Fibroblast of mammary gland (primary cell): ENCODE data around the gene ABHD8.

Source experiments
- DNase-seq: peaks from one replicate; pipeline ENCODE4 v3.0.0-alpha.2; 2010; ENCODE audit warnings: low read depth
- H3K4me3 ChIP-seq: 2 replicates; pipeline ENCODE4 v1.5.1; 2011; ENCODE audit warnings: low read depth, mild to moderate bottlenecking, low read length, moderate library complexity; ENCODE audit not compliant: control insufficient read depth
- TF ChIP-seq, protein P1 (sequence below): conservative IDR thresholded peaks from 2 replicates; pipeline ENCODE4 v1.5.1; 2011; ENCODE audit warnings: low read depth, low read length, inconsistent platforms; ENCODE audit not compliant: control insufficient read depth, insufficient read depth

ABHD8 gene

GRCh38 chr19:17325881-17326594, 22.8 kb upstream of the ABHD8 start:
- peak; percentile 59 for DNase-seq
- TF ChIP-seq, protein P1, sequence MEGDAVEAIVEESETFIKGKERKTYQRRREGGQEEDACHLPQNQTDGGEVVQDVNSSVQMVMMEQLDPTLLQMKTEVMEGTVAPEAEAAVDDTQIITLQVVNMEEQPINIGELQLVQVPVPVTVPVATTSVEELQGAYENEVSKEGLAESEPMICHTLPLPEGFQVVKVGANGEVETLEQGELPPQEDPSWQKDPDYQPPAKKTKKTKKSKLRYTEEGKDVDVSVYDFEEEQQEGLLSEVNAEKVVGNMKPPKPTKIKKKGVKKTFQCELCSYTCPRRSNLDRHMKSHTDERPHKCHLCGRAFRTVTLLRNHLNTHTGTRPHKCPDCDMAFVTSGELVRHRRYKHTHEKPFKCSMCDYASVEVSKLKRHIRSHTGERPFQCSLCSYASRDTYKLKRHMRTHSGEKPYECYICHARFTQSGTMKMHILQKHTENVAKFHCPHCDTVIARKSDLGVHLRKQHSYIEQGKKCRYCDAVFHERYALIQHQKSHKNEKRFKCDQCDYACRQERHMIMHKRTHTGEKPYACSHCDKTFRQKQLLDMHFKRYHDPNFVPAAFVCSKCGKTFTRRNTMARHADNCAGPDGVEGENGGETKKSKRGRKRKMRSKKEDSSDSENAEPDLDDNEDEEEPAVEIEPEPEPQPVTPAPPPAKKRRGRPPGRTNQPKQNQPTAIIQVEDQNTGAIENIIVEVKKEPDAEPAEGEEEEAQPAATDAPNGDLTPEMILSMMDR, result no peak
- no peak overlapping the region for H3K4me3 ChIP-seq

GRCh38 chr19:17325133-17325532, 21.9 kb upstream of the ABHD8 start:
- TF ChIP-seq, protein P1, result no peak
- DNase-seq, result no peak
- no peak overlapping the region for H3K4me3 ChIP-seq

DNA sequence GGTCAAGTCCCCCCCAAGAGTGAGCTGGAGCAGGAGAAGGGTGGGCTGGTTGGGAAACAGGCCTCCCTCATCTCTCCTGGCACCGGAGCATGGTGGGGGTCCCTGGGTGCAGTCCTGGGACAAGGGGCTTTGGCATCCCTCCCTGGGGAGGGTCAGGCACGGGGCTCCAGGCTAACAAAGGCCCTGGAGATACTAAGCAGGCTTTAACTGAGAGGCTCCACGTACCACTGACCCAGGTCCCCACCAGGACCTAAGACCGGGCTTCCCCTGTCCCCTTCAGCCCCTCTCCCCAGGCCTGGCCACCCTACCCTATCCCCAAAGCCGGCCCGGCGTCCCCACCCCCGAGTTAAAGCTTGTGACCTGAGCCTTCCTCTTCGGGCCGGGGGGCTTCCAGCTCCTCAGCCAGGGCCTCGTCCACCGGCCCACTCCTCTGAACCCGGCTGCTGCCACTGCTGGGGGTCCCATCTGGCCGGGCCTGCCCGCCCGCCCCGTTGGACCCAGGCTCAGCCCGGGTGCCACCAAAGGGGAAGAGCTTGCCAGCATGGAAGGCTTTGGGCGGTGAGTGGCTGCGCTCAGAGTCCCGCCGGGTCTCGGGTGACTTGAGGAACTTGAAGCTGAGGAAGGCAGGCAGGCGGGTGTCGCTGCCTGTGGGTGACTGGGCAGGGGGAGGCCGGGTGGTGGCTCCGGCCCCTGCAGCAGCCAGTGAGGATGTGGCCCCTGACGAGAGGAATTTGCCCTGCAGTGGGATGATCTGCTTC, 21.3 kb upstream of the ABHD8 start:
- H3K4me3 ChIP-seq, result no peak overlapping the region
- DNase-seq, result no peak
- TF ChIP-seq, protein P1, result no peak

DNA sequence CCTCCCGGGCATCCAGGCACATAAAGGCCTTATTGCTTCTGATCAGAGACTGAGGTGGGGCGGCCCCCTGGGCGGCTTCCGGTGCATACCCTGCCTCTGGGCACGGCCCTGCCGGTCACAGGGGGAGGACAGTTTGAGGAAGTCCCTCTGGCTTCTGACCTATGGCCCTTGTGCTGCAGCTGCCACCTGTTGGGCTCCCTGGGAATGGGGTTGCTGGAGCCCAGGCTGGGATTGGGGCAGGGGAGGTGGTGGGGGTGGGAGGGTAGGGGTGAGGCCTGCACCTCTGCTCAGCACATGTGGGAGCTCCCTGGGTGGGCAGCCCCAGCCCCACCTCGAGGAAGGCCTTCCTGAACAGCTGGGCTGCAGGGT, 20.7 kb upstream of the ABHD8 start:
- DNase-seq, result no peak
- TF ChIP-seq, protein P1, result no peak
- H3K4me3 ChIP-seq, result no peak overlapping the region

GRCh38 chr19:17323300-17323963, 20.2 kb upstream of the ABHD8 start:
- DNase-seq, result no peak
- TF ChIP-seq, protein P1, result no peak
- H3K4me3 ChIP-seq, result no peak overlapping the region

- no peak for DNase-seq
- TF ChIP-seq, protein P1, result no peak
- no peak overlapping the region for H3K4me3 ChIP-seq
Observed at GRCh38 chr19:17322854-17323253, 19.6 kb upstream of the ABHD8 start.
